GM12878 (cell line): ENCODE data around the gene LBH. TPM values are rescaled to one million over a fixed set of nuclear protein-coding genes. Genes with fewer than 3 reads are reported as not detected.

ENCODE experiments used
- CEBPB ChIP-seq, 2 experiments: fragments of 150-350 bp in 1 of 2; IDR thresholded peaks; 2 replicates each; pipeline ENCODE4 v1.6.1; 2012 to 2014; ENCODE audit warnings: low read depth in 2 of 2, low read length in 2 of 2, borderline replicate concordance in 1 of 2, inconsistent platforms in 1 of 2
- CUX1 ChIP-seq: IDR thresholded peaks from 2 replicates; pipeline ENCODE4 v1.6.1; 2012; ENCODE audit warnings: improper control_type of control experiment, low read depth, low read length; ENCODE audit not compliant: insufficient replicate concordance
- EP300 ChIP-seq, 2 experiments: fragments of 150-350 bp in 1 of 2; IDR thresholded peaks; 2 replicates each; pipeline ENCODE4 v1.6.1; 2011 to 2012; ENCODE audit warnings: low read depth in 2 of 2, low read length in 2 of 2, borderline replicate concordance in 1 of 2, improper control_type of control experiment in 1 of 2, inconsistent platforms in 1 of 2; ENCODE audit not compliant: control insufficient read depth in 1 of 2
- GABPA ChIP-seq: IDR thresholded peaks from 2 replicates; pipeline ENCODE4 v1.6.1; 2014; ENCODE audit warnings: antibody characterized with exemption, low read depth, mild to moderate bottlenecking, inconsistent platforms
- HDAC2 ChIP-seq: fragments of 200-600 bp; sonication (generic); IDR thresholded peaks from 2 replicates; pipeline ENCODE4 v1.6.1; 2017
- HDGF ChIP-seq: fragments of 450-650 bp; IDR thresholded peaks from 2 replicates; pipeline ENCODE4 v1.6.1; 2016; ENCODE audit warnings: antibody characterized with exemption
- IRF4 ChIP-seq: IDR thresholded peaks from 2 replicates; pipeline ENCODE4 v1.6.1; 2011; ENCODE audit warnings: low read depth, low read length
- IRF5 ChIP-seq: fragments of 450-650 bp; IDR thresholded peaks from 2 replicates; pipeline ENCODE4 v1.6.1; 2017; ENCODE audit warnings: borderline replicate concordance
- JUNB ChIP-seq: IDR thresholded peaks from 2 replicates; pipeline ENCODE4 v1.6.1; 2016; ENCODE audit warnings: antibody characterized with exemption, mild to moderate bottlenecking
- JUND ChIP-seq: IDR thresholded peaks from 2 replicates; pipeline ENCODE4 v1.6.1; 2012; ENCODE audit warnings: low read depth, mild to moderate bottlenecking, low read length, improper control_type of control experiment, moderate library complexity
- MYB ChIP-seq: fragments of 150-350 bp; IDR thresholded peaks from 2 replicates; pipeline ENCODE4 v1.6.1; 2014; ENCODE audit warnings: mild to moderate bottlenecking, low read depth, low read length, borderline replicate concordance
- PAX8 ChIP-seq: fragments of 450-650 bp; IDR thresholded peaks from 2 replicates; pipeline ENCODE4 v1.6.1; 2017; ENCODE audit warnings: mild to moderate bottlenecking, moderate library complexity
- PML ChIP-seq: IDR thresholded peaks from 2 replicates; pipeline ENCODE4 v1.6.1; 2012; ENCODE audit warnings: low read length, inconsistent platforms
- POLR2AphosphoS5 ChIP-seq: IDR thresholded peaks from 2 replicates; pipeline ENCODE4 v1.6.1; 2011; ENCODE audit warnings: mild to moderate bottlenecking, low read length, inconsistent platforms
- SREBF2 ChIP-seq: IDR thresholded peaks from 2 replicates; pipeline ENCODE4 v1.6.1; 2012; ENCODE audit warnings: mild to moderate bottlenecking, low read length
- TAF1 ChIP-seq: IDR thresholded peaks from 2 replicates; pipeline ENCODE4 v1.6.1; 2011; ENCODE audit warnings: mild to moderate bottlenecking, low read depth, low read length, borderline replicate concordance
- ZNF217 ChIP-seq: fragments of 450-650 bp; IDR thresholded peaks from 2 replicates; pipeline ENCODE4 v1.6.1; 2017; ENCODE audit warnings: antibody characterized with exemption, mild to moderate bottlenecking
- polyA plus RNA-seq, 11 experiments: library from polyadenylated mRNA; depleted of rRNA in 4 of 11; unstranded in 6 of 11; stranded (reverse) in 5 of 11; fragments of >200 nt; fragmentation: Nextera tagmentation in 4 of 11; fragmentation: Illumina TruSeq in 1 of 11; extraction: Ambion mirVana in 4 of 11; extraction: Trizol in 1 of 11; gene quantifications; 1 replicate in 1 of 11; 2 replicates in 10 of 11; pipeline versions ENCODE4 v1.2.1 to v1.2.3, GENCODE V29; 2011 to 2016; ENCODE audit warnings: inconsistent platforms in 2 of 11, missing spikeins in 2 of 11, low read depth in 1 of 11
- total RNA-seq, 4 experiments: library from RNA; depleted of rRNA in 3 of 4; stranded (reverse); fragments of >200 nt in 3 of 4; fragmentation: Illumina TruSeq in 1 of 4; extraction: Trizol in 1 of 4; gene quantifications; 2 replicates each; pipeline versions ENCODE4 v1.2.1 to v1.2.3, GENCODE V29; 2013 to 2021
- TF ChIP-seq, protein P1 (sequence below): IDR thresholded peaks from 2 replicates; pipeline ENCODE4 v1.6.1; 2012; ENCODE audit warnings: low read depth, low read length, improper control_type of control experiment
- TF ChIP-seq, protein P2 (sequence below): IDR thresholded peaks from 2 replicates; pipeline ENCODE4 v1.6.1; 2011; ENCODE audit warnings: low read depth, low read length, improper control_type of control experiment, borderline replicate concordance
- TF ChIP-seq, protein P3 (sequence below), 3 experiments: IDR thresholded peaks in 2 of 3; conservative IDR thresholded peaks in 1 of 3; 2 replicates each; pipeline ENCODE4 v1.5.1; 2011; ENCODE audit warnings: low read depth in 3 of 3, low read length in 3 of 3, mild to moderate bottlenecking in 3 of 3, control low read depth in 2 of 3, moderate library complexity in 2 of 3, inconsistent platforms in 1 of 3, mixed read lengths in 1 of 3; ENCODE audit not compliant: control insufficient read depth in 2 of 3, insufficient read depth in 1 of 3; ENCODE audit errors: extremely low read depth in 1 of 3

LBH gene
- total and polyA plus RNA-seq, 10 of the 15 experiments (the other 5 are each of a cell fraction or from before 2014, with no cell fraction given), result 9.3 to 133 (median 34.1) TPM

GRCh38 chr2:30226144-30227032 lies 4.9 kb upstream of the LBH start (continued):
- TF ChIP-seq CUX1 (no peak), EP300 (IDR thresholded peaks at IDR 0.05; ENCODE audit: borderline replicate concordance in 1 of 2, control insufficient read depth in 1 of 2, low read depth in 2 of 2, low read length in 2 of 2) (peak in 1 of 2 experiments; percentile 35; a peak in 1 of 4 replicates), ZNF217 (no peak; the same call in none of the 2 replicates), HDAC2 (no peak), GABPA (no peak), IRF5 (no peak), JUND (no peak), CEBPB (IDR thresholded peaks at IDR 0.05; ENCODE audit: borderline replicate concordance in 1 of 2, low read depth in 2 of 2, low read length in 2 of 2) (no peak), JUNB (peak; percentile 22; the same call in 1 of the 2 replicates), IRF4 (no peak), HDGF (no peak), POLR2AphosphoS5 (no peak; the same call in 1 of the 2 replicates), PML (no peak), TAF1 (no peak), SREBF2 (no peak), MYB (no peak), PAX8 (no peak)
- TF ChIP-seq, protein P1, sequence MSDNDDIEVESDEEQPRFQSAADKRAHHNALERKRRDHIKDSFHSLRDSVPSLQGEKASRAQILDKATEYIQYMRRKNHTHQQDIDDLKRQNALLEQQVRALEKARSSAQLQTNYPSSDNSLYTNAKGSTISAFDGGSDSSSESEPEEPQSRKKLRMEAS, result no peak
- TF ChIP-seq, protein P2, sequence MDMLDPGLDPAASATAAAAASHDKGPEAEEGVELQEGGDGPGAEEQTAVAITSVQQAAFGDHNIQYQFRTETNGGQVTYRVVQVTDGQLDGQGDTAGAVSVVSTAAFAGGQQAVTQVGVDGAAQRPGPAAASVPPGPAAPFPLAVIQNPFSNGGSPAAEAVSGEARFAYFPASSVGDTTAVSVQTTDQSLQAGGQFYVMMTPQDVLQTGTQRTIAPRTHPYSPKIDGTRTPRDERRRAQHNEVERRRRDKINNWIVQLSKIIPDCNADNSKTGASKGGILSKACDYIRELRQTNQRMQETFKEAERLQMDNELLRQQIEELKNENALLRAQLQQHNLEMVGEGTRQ, result no peak
- TF ChIP-seq, protein P3, sequence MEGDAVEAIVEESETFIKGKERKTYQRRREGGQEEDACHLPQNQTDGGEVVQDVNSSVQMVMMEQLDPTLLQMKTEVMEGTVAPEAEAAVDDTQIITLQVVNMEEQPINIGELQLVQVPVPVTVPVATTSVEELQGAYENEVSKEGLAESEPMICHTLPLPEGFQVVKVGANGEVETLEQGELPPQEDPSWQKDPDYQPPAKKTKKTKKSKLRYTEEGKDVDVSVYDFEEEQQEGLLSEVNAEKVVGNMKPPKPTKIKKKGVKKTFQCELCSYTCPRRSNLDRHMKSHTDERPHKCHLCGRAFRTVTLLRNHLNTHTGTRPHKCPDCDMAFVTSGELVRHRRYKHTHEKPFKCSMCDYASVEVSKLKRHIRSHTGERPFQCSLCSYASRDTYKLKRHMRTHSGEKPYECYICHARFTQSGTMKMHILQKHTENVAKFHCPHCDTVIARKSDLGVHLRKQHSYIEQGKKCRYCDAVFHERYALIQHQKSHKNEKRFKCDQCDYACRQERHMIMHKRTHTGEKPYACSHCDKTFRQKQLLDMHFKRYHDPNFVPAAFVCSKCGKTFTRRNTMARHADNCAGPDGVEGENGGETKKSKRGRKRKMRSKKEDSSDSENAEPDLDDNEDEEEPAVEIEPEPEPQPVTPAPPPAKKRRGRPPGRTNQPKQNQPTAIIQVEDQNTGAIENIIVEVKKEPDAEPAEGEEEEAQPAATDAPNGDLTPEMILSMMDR (IDR thresholded peaks at IDR 0.05 in 2 of 3, conservative IDR thresholded peaks at IDR 0.05 in 1 of 3; ENCODE audit: control insufficient read depth in 2 of 3, extremely low read depth in 1 of 3, insufficient read depth in 1 of 3, low read depth in 3 of 3, low read length in 3 of 3), result no peak
